H1 (cell line): ENCODE data around the gene STX4. TPM values are rescaled to one million over a fixed set of nuclear protein-coding genes. Genes with fewer than 3 reads are reported as not detected.

Experiments
- ATF3 ChIP-seq: IDR thresholded peaks from 2 replicates; pipeline ENCODE4 v1.6.1; 2011; ENCODE audit warnings: low read depth, mild to moderate bottlenecking, low read length; ENCODE audit not compliant: insufficient read depth
- BACH1 ChIP-seq: IDR thresholded peaks from 2 replicates; pipeline ENCODE4 v1.6.1; 2012; ENCODE audit warnings: low read length, improper control_type of control experiment
- BCL11A ChIP-seq, 2 experiments: IDR thresholded peaks; one replicate each; pipeline ENCODE4 v1.6.1; 2011; ENCODE audit warnings: low read depth in 2 of 2, low read length in 2 of 2, mild to moderate bottlenecking in 2 of 2
- CBX5 ChIP-seq: fragments of 300-800, 300-1000 bp; sonication (generic); IDR thresholded peaks from 2 replicates; pipeline ENCODE4 v1.7.1; 2016; ENCODE audit warnings: antibody characterized with exemption, low read length, low read depth
- CEBPB ChIP-seq: IDR thresholded peaks from 2 replicates; pipeline ENCODE4 v1.6.1; 2012; ENCODE audit warnings: low read depth, low read length
- CTCF ChIP-seq, 3 experiments: IDR thresholded peaks; 1 replicate in 2 of 3; 2 replicates in 1 of 3; pipeline versions ENCODE4 v1.5.1 to v1.6.1; 2011; ENCODE audit warnings: low read length in 3 of 3, mild to moderate bottlenecking in 3 of 3, inconsistent platforms in 2 of 3, low read depth in 1 of 3, moderate library complexity in 1 of 3; ENCODE audit not compliant: insufficient read depth in 1 of 3; ENCODE audit errors: control extremely low read depth in 1 of 3
- E2F6 ChIP-seq: IDR thresholded peaks from 2 replicates; pipeline ENCODE4 v1.6.1; 2012; ENCODE audit warnings: inconsistent platforms
- EGR1 ChIP-seq: IDR thresholded peaks from 2 replicates; pipeline ENCODE4 v1.6.1; 2011; ENCODE audit warnings: low read depth, low read length, borderline replicate concordance
- GTF2F1 ChIP-seq: IDR thresholded peaks from 2 replicates; pipeline ENCODE4 v1.6.1; 2012; ENCODE audit warnings: low read depth, low read length, improper control_type of control experiment, borderline replicate concordance
- NANOG ChIP-seq: IDR thresholded peaks from 2 replicates; pipeline ENCODE4 v1.6.1; 2011; ENCODE audit warnings: low read length, low read depth, mild to moderate bottlenecking, inconsistent platforms; ENCODE audit not compliant: insufficient read depth, poor library complexity, severe bottlenecking
- PHF8 ChIP-seq: fragments of 200-600 bp; sonication (generic); conservative IDR thresholded peaks from 2 replicates; pipeline ENCODE4 v1.7.1; 2012; ENCODE audit warnings: low read depth, mild to moderate bottlenecking, inconsistent platforms, low read length, moderate library complexity
- POU5F1 ChIP-seq: IDR thresholded peaks from 2 replicates; pipeline ENCODE4 v1.6.1; 2011; ENCODE audit warnings: low read depth, mild to moderate bottlenecking, low read length, moderate library complexity
- RAD21 ChIP-seq, 2 experiments: IDR thresholded peaks in 1 of 2; conservative IDR thresholded peaks in 1 of 2; 2 replicates each; pipeline ENCODE4 v1.6.1; 2011; ENCODE audit warnings: low read depth in 2 of 2, low read length in 2 of 2, improper control_type of control experiment in 1 of 2, inconsistent platforms in 1 of 2, mild to moderate bottlenecking in 1 of 2, moderate library complexity in 1 of 2
- SAP30 ChIP-seq: fragments of 300-600 bp; sonication (generic); IDR thresholded peaks from 2 replicates; pipeline ENCODE4 v1.7.1; 2012; ENCODE audit warnings: low read length, moderate library complexity, mild to moderate bottlenecking, inconsistent platforms; ENCODE audit not compliant: insufficient read depth, insufficient replicate concordance
- SIN3A ChIP-seq, 2 experiments: IDR thresholded peaks in 1 of 2; conservative IDR thresholded peaks in 1 of 2; 2 replicates each; pipeline ENCODE4 v1.6.1; 2011 to 2012; ENCODE audit warnings: low read length in 2 of 2, improper control_type of control experiment in 1 of 2, low read depth in 1 of 2, mild to moderate bottlenecking in 1 of 2
- SP2 ChIP-seq: IDR thresholded peaks from 2 replicates; pipeline ENCODE4 v1.6.1; 2012; ENCODE audit warnings: mild to moderate bottlenecking, low read length, inconsistent platforms
- TBP ChIP-seq: IDR thresholded peaks from 2 replicates; pipeline ENCODE4 v1.6.1; 2011; ENCODE audit warnings: low read depth, low read length, improper control_type of control experiment
- TEAD4 ChIP-seq: IDR thresholded peaks from 2 replicates; pipeline ENCODE4 v1.6.1; 2012; ENCODE audit warnings: low read depth, low read length, inconsistent platforms, mixed read lengths
- polyA plus RNA-seq, 7 experiments: library from polyadenylated mRNA; depleted of rRNA in 3 of 7; stranded (reverse) in 5 of 7; unstranded in 2 of 7; fragments of >200 nt in 5 of 7; fragments of 200-250 nt in 2 of 7; gene quantifications; 1 replicate in 5 of 7; 2 replicates in 1 of 7; 4 replicates in 1 of 7; pipeline versions ENCODE4 v1.2.1 to v1.2.3, GENCODE V29; 2011 to 2013; ENCODE audit warnings: missing spikeins in 2 of 7, mixed read lengths in 2 of 7
- total RNA-seq: library from RNA; stranded (reverse); fragmentation: NEBNext Ultra II Directional; extraction: Animal tissue kit (Norgen Biotek cat#: 25700); gene quantifications from 2 replicates; pipeline ENCODE4 v1.2.1, GENCODE V29; 2021

Gene STX4
- total and polyA plus RNA-seq, 2 of the 8 experiments (the other 6 are each of a cell fraction or from before 2014, with no cell fraction given): 25.8 to 32.3 TPM

- TF ChIP-seq GTF2F1 (no peak), TEAD4 (0 out of 2 replicates have a peak, but pooled peaks have one; percentile 1), CEBPB (no peak), PHF8 (peak; percentile 14; the same call in 1 of the 2 replicates), SAP30 (peak; percentile 71), POU5F1 (no peak), SP2 (no peak), TBP (no peak), BACH1 (no peak), E2F6 (peak; percentile 88), SIN3A (conservative IDR thresholded peaks at IDR 0.05 in 1 of 2, IDR thresholded peaks at IDR 0.05 in 1 of 2; ENCODE audit: low read depth in 1 of 2, low read length in 2 of 2) (peak; percentile 63 to 96; a peak in 2 of 4 replicates), RAD21 (IDR thresholded peaks at IDR 0.05 in 1 of 2, conservative IDR thresholded peaks at IDR 0.05 in 1 of 2; ENCODE audit: low read depth in 2 of 2, low read length in 2 of 2) (no peak), NANOG (no peak), CBX5 (no peak), BCL11A (IDR thresholded peaks at IDR 0.05; ENCODE audit: low read depth in 2 of 2, low read length in 2 of 2) (no peak), CTCF (IDR thresholded peaks at IDR 0.05; ENCODE audit: control extremely low read depth in 1 of 3, insufficient read depth in 1 of 3, low read depth in 1 of 3, low read length in 3 of 3) (no peak), ATF3 (peak; percentile 92), EGR1 (peak; percentile 83; the same call in 1 of the 2 replicates)
Observed at GRCh38 chr16:31032736-31033708, at the start of gene STX4 (continued).
